GM21515 (cell line): ENCODE data around the gene IFNA17.
A peak's percentile ranks its signal among the peaks of the same experiment; 100 is the strongest.
"Not testable (repeated sequence)": the region's sequence is repeated elsewhere in the genome, so short reads cannot be mapped to it uniquely, and the experiment has no call there.

Experiments used
- ATAC-seq: cut with Tn5 transposase; IDR thresholded peaks from one replicate; pipeline ENCODE4 v1.9.1; 2021; ENCODE audit not compliant: unreplicated experiment

The IFNA17 gene

GRCh38 chr9:21228122-21228521 is at the start of gene IFNA17:
IFNA17 (minus strand) TSS chr9:21228222; CDS start chr9:21228173, 49 bp downstream.
- ATAC-seq, result no peak

GRCh38 chr9:21268347-21268657 is 40.3 kb upstream of the IFNA17 start:
- no peak for ATAC-seq

- peak; percentile 47 for ATAC-seq
Measured at GRCh38 chr9:21267485-21268346, 39.7 kb upstream of the IFNA17 start.

GRCh38 chr9:21266733-21267484 is 38.9 kb upstream of the IFNA17 start:
- ATAC-seq, result no peak

- no peak for ATAC-seq
Measured at GRCh38 chr9:21265421-21266189, 37.6 kb upstream of the IFNA17 start.

GRCh38 chr9:21255538-21256212 is 27.7 kb upstream of the IFNA17 start:
- no peak for ATAC-seq

GRCh38 chr9:21252721-21253547 is 24.9 kb upstream of the IFNA17 start:
- peak; percentile 73 for ATAC-seq

GRCh38 chr9:21251638-21252037 is 23.6 kb upstream of the IFNA17 start:
- ATAC-seq, result no peak

- ATAC-seq, result no peak
Measured at GRCh38 chr9:21251190-21251589, 23.2 kb upstream of the IFNA17 start.

GRCh38 chr9:21244836-21245235 is 16.8 kb upstream of the IFNA17 start:
- ATAC-seq, result no peak

- ATAC-seq, result no peak
Measured at GRCh38 chr9:21239911-21240310, 11.9 kb upstream of the IFNA17 start, which contains the start of gene IFNA14. IFNA14 (minus strand) TSS chr9:21240005; CDS start chr9:21239935, 70 bp downstream.

- not testable (repeated sequence) for ATAC-seq
Measured at GRCh38 chr9:21236360-21236714, 8.3 kb upstream of the IFNA17 start.

GRCh38 chr9:21235468-21236359 is 7.7 kb upstream of the IFNA17 start:
- peak; percentile 74 for ATAC-seq

- ATAC-seq, result no peak
Measured at GRCh38 chr9:21234153-21234687, 6.2 kb upstream of the IFNA17 start.

- ATAC-seq, result no peak
Measured at GRCh38 chr9:21233258-21233657, 5.2 kb upstream of the IFNA17 start.

- ATAC-seq, result not testable (repeated sequence)
Measured at GRCh38 chr9:21217211-21217610, 10.8 kb downstream of the IFNA17 start, which contains the start of gene IFNA16. IFNA16 (minus strand) TSS chr9:21217311; CDS start chr9:21217305, 6 bp downstream.

GRCh38 chr9:21213411-21214326 is 14.4 kb downstream of the IFNA17 start:
- peak; percentile 73 for ATAC-seq

GRCh38 chr9:21212160-21212559 is 15.9 kb downstream of the IFNA17 start:
- ATAC-seq, result not testable (repeated sequence)
